GM12801 (cell line): ENCODE data around the gene DYNLT2.

ENCODE experiments used
- CTCF ChIP-seq: IDR thresholded peaks from one replicate; pipeline ENCODE4 v1.5.1; 2011; ENCODE audit warnings: control low read depth; ENCODE audit not compliant: insufficient read length; ENCODE audit errors: extremely low read depth

The DYNLT2 gene

DNA sequence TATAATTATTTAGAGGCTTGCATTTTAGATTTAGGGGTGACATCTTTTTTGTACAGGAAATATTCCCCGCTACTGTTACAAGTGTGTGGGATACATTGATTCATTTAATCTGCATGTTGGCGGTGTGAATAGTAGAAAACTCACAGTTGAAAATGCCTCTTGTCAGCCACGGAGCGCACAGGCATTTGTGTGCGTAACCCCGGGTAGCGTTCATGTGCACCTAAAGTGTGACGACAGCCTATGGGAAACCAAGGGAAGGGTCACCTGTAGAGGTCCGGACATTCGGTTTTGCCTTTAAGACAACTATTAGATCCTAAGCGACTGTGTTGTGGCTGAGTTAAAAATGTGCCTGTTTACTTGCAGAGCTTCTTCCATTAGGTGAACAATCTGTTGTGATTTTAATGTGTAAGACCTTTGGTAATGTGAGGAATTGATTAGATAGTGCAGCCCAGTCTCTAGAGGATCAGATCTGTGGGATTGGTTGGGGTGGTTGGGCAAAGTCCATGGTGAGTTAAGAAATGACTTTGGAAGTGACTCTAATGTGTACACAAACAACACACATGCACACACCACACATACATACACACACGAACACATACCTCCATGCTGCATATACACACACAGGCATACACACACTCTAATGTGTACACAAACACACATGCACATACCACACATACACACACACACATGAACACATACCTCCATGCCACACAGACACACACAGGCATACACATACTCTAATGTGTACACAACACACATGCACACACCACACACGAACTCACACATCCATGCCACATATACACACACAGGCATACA, 15.8 kb upstream of the DYNLT2 start:
- no peak for TF ChIP-seq CTCF

- TF ChIP-seq CTCF, result no peak
Observed at GRCh38 chr6:169766232-169766631, 14.9 kb upstream of the DYNLT2 start.

GRCh38 chr6:169763881-169764280, 12.5 kb upstream of the DYNLT2 start:
- TF ChIP-seq CTCF, result no peak

- TF ChIP-seq CTCF, result no peak
Observed at GRCh38 chr6:169763308-169763707, 11.9 kb upstream of the DYNLT2 start.

DNA sequence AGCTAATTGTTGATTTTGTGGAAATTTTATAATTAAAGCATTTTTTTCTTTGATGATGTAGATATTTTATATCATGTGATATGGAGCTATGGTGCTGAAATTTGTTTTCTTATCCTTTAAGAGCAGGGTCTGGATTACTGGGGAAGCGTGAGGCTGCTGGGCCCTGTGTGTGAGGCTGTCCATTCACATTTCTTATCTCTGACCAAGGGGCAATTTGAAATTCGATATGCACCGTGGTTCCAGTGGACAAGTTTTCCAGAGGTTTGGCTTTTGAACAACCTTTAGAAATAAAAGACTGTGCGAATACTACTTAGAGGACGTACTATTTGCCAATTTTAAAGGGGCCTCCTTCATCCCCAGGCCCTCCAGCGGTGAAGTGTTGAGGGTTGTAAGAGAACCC, 3.8 kb upstream of the DYNLT2 start:
- no peak for TF ChIP-seq CTCF

GRCh38 chr6:169752074-169752623, 777 bp upstream of the DYNLT2 start:
- no peak for TF ChIP-seq CTCF

DNA sequence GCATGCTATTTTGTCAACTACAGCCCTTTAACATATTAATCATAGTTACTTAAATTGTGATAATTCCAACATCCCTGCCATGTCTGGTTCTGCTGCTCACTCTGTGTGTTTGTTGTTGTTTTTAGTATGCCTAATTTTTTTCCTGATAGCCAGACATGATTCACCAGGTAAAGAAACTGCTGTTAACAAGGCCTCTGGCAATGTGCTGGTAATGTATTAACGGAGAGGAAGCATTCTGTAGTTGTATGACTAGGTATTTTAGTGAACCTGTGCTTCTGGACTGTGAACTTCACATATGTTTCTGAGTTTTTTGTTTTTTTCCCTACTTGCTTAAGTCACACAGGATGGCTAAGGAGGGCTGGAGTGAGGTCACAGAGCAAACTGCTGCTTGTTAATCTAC, 4.8 kb downstream of the DYNLT2 start:
- no peak for TF ChIP-seq CTCF
